GM20000 (cell line): ENCODE measurements around the gene PSPC1.
"Not testable (repeated sequence)": the region's sequence is repeated elsewhere in the genome, so short reads cannot be mapped to it uniquely, and the experiment has no call there.

ENCODE experiments used
- DNase-seq: peaks from one replicate; pipeline ENCODE4 v3.0.0; 2012; ENCODE audit warnings: low spot score
- CTCF ChIP-seq: IDR thresholded peaks from 2 replicates; pipeline ENCODE4 v1.5.1; 2012; ENCODE audit warnings: mild to moderate bottlenecking, control low read depth; ENCODE audit errors: extremely low read depth, missing control alignments

PSPC1 gene

GRCh38 chr13:19742643-19743042 lies 40.1 kb downstream of the PSPC1 start:
- no peak for DNase-seq
- no peak for TF ChIP-seq CTCF

- no peak for TF ChIP-seq CTCF
- no peak for DNase-seq
These were observed 44.7 kb downstream of the PSPC1 start for GRCh38 chr13:19737844-19738557.

GRCh38 chr13:19726611-19727010 lies 56.1 kb downstream of the PSPC1 start:
- no peak for TF ChIP-seq CTCF
- no peak for DNase-seq

GRCh38 chr13:19725320-19725719 lies 57.4 kb downstream of the PSPC1 start:
- DNase-seq, result no peak
- TF ChIP-seq CTCF, result no peak

GRCh38 chr13:19720039-19720438 lies 62.7 kb downstream of the PSPC1 start:
- no peak for TF ChIP-seq CTCF
- no peak for DNase-seq

GRCh38 chr13:19713186-19713965 lies 69.4 kb downstream of the PSPC1 start:
- DNase-seq, result no peak
- TF ChIP-seq CTCF, result no peak

- not testable (repeated sequence) for DNase-seq
These were observed 73.0 kb downstream of the PSPC1 start for GRCh38 chr13:19709782-19710181.

GRCh38 chr13:19709039-19709438 lies 73.7 kb downstream of the PSPC1 start:
- DNase-seq, result not testable (repeated sequence)

- DNase-seq, result not testable (repeated sequence)
These were observed 78.5 kb downstream of the PSPC1 start for GRCh38 chr13:19704256-19704655.

GRCh38 chr13:19701619-19702018 lies 81.1 kb downstream of the PSPC1 start:
- DNase-seq, result not testable (repeated sequence)

GRCh38 chr13:19700963-19701362 lies 81.8 kb downstream of the PSPC1 start:
- DNase-seq, result not testable (repeated sequence)
